C4-2B (cell line): ENCODE data around the gene SRP9.

Experiments used
- H3K27ac ChIP-seq: fragments of 450-650 bp; 2 replicates; pipeline ENCODE4 v1.5.1; 2017
- ZFX ChIP-seq: fragments of 450-650 bp; IDR thresholded peaks from 2 replicates; pipeline ENCODE4 v1.6.1; 2017
- TF ChIP-seq, protein P1 (sequence below): fragments of 450-650 bp; conservative IDR thresholded peaks from 2 replicates; pipeline ENCODE4 v1.5.1; 2017; ENCODE audit warnings: mild to moderate bottlenecking

The SRP9 gene

DNA sequence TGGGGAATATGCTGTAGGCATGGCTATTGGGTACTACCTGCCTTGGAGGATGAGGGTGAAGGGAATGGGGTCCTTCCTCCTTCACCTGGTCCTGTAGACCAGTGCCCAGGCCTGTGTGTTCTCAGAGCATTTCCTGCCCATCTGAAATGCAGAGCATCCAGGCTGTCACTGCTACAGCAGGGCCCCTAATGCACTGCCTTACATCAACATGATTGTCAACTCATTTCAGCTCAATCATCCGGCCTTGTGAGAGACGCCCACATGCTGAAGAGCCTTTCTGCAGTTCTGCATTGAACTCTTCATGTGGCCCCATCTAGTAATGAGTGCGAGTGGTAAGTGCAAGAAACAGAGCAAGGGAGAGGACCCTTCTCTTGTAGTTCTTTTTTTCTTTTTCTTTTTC, 39.8 kb upstream of the SRP9 start:
- no peak for TF ChIP-seq ZFX
- TF ChIP-seq, protein P1, sequence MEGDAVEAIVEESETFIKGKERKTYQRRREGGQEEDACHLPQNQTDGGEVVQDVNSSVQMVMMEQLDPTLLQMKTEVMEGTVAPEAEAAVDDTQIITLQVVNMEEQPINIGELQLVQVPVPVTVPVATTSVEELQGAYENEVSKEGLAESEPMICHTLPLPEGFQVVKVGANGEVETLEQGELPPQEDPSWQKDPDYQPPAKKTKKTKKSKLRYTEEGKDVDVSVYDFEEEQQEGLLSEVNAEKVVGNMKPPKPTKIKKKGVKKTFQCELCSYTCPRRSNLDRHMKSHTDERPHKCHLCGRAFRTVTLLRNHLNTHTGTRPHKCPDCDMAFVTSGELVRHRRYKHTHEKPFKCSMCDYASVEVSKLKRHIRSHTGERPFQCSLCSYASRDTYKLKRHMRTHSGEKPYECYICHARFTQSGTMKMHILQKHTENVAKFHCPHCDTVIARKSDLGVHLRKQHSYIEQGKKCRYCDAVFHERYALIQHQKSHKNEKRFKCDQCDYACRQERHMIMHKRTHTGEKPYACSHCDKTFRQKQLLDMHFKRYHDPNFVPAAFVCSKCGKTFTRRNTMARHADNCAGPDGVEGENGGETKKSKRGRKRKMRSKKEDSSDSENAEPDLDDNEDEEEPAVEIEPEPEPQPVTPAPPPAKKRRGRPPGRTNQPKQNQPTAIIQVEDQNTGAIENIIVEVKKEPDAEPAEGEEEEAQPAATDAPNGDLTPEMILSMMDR = no peak
- no peak overlapping the region for H3K27ac ChIP-seq

DNA sequence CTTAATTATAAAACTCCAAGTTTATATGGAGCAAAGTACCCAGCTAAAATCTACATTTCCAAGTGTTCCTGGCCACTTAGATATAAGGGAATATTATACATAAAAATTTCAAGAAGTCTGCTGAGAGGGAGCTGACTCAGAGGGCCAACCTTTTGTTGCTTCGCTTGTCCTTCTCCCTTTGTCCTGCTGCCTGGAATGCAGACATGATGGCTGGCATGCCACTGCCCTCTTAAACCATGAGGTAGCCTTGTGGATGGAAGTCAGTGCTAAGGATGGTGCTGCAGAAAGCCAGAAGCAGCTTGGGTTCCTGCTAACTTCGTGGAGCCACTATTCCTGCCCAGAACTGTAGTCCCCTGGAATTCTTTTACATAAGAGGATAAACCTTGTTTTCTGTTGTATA, 38.9 kb upstream of the SRP9 start:
- no peak overlapping the region for H3K27ac ChIP-seq
- TF ChIP-seq, protein P1 = no peak
- TF ChIP-seq ZFX = no peak

DNA sequence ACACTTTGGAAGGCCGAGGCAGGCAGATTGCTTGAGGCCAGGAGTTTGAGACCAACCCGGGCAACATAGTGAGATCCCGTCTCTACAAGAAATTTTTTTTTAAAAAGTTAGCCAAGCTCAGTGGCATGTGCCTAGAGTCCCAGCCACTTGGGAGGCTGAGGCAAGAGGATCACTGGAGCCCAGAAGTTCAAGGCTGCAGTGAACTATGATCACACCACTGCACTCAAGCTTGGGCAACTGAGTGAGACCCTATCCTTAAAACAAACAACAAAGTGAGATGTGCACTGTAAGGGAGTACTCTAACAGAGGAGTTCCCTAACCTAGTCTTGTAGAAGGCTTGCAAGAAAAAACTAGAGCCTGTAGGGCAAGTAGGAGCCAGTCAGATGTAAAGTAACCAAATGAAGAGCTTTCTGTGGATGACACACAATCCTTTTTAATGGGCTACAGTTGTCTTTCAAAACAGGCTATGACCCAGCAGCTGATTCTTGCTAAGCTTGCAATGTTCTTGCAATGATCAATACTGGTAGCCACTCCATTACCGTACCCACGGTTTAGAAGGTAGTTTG, 38.0 kb upstream of the SRP9 start:
- H3K27ac ChIP-seq = no peak overlapping the region
- no peak for TF ChIP-seq ZFX
- TF ChIP-seq, protein P1 = no peak

DNA sequence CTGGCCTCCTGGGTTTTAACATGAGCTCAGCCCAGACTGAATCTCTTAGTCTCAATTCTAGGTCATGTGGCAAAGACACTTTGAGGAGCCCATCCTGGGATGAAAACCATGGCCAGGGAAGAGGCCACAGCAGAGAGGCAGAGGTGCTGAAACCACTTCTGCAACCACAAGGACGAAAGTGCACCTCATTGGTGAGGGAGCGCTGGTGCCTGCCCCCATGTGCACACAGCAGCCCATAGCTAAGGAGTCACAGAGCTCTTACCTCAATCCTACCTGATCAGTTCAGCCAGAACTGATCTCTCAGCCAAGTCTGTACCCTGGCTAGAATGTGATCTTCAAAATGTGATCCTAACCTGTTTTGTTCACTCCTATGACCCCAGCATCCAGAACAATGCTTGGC, 32.9 kb upstream of the SRP9 start:
- TF ChIP-seq, protein P1 = no peak
- H3K27ac ChIP-seq = no peak overlapping the region

DNA sequence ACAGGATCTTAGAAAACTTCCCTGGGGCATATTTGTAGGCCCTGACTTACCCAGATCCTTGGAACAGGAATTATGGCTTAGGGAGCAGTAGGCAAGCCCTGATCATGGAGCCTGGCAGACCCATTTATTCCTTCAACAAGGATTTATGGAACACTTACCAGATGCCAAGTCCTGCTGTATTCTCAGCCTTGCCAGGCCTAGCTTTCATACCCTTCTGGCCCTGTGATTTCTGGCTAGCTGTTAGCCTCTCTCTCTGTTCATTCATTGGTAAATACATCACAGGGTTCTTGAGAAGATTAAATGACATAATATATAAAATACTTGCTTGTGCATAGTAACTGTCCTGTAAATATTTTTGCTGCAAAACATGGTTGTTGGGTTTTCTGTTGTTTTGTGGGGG, 32.4 kb upstream of the SRP9 start:
- no peak overlapping the region for H3K27ac ChIP-seq
- TF ChIP-seq ZFX = no peak
- TF ChIP-seq, protein P1 = no peak

DNA sequence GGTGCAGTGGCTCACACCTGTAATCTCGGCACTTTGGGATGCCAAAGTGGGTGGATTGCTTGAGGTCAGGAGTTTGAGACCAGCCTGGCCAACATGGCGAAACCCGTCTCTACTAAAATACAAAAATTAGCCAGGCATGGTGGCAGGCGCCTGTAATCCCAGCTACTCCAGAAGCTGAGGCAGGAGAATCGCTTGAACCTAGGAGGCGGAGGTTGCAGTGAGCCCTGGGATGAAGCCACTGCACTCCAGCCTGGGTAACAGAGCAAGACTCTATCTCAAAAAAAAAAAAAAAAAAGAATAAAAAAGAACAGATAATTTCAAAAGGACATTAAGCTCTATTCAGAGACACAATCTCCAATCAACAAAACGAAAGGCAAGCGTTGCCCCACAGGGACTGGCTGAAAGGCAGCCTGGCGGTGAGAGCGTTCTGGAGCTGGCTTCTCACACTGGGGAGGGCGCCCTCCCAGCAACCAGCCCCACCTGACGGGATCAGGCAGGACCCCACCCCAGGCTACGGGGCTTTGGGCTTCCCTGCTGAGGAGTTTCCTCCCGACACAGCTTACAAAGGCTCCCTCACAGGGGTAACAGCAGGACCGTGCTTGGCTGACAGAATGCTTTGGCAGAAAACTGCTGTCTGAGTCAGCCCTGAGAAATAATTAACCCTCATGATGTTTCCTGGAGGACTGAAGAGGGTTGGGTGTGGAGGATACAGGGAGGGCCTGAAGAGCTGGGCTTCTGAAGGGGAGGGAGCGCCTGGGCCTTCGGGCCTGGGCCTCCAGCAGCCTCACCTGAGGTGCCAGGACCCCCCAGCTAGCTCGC, 31.1 kb upstream of the SRP9 start:
- no peak overlapping the region for H3K27ac ChIP-seq
- TF ChIP-seq, protein P1 = no peak
- no peak for TF ChIP-seq ZFX

DNA sequence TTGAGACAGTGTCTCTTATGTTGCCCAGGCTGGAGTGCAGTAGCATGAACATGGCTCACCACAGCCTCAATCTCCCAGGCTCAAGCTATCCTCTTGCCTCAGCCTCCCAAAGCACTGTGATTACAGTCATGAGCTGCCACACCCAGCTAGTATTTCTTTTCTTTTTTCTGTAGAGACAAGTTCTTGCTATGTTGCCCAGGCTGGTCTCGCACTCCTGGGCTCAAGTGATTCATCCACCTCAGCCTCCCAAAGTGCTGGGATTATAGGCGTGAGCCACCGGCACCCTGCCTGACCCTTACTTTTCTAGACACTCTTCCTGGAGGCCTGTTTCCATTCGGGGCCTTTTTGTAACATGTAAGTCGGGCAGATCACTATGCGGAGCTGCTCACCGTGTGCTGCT, 30.1 kb upstream of the SRP9 start:
- no peak overlapping the region for H3K27ac ChIP-seq
- TF ChIP-seq, protein P1 = no peak
- no peak for TF ChIP-seq ZFX
